ENCODE measurements around the gene COX5B. TPM values are rescaled to one million over a fixed set of nuclear protein-coding genes. Genes with fewer than 3 reads are reported as not detected.
A peak's percentile ranks its signal among the peaks of the same experiment; 100 is the strongest.

Gene COX5B
- total and polyA plus RNA-seq, 9 of the 15 experiments (the other 6 are each of a cell fraction or from before 2014, with no cell fraction given) = 154 to 1,424 (median 487) TPM

DNA sequence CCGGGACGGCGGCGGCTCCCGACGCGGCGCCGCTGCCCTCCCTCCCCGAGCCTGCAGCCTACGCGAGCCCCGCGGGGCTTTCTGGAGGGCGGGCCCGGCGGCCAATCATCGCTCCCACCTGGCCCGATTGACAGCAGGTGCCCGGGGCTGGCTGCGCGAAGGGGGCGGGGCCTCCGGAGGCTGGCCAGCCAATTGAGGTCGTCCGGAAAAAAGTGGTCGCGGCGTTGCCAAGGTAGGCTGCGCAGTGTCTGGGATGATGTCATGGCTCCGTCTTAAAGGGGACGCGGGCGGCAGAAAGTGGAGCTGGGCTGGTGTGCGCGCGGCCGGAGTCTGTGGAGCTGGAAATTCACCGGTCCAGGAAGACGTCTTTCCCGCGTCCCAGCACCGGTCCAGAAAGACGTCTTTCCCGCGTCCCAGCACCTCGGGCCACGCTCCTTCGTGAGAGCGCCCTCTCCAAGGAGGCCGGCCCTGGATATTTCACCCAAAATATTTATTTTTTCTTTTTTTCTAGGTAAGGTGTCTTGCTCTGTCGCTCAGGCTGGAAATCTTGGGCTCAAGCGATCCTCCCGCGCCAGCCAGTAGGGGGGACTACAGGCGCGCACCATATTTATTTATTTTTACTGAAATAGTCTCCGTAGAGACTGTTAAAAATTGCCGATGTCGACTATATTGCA lies 18.2 kb downstream of the COX5B start, which contains the start of gene ACTR1B (continued):
- TF ChIP-seq NFYB (IDR thresholded peaks at IDR 0.05; ENCODE audit: extremely low read depth, insufficient read length) = peak; percentile 70
- 0 out of 2 replicates have a peak, but pooled peaks have one; percentile 13 for TF ChIP-seq ZNF766 (CRISPR knock-in tag; conservative IDR thresholded peaks at IDR 0.05)
- no peak for TF ChIP-seq MTA2 (IDR thresholded peaks at IDR 0.05; ENCODE audit: low read depth)
- peak; percentile 79 for TF ChIP-seq L3MBTL2 (IDR thresholded peaks at IDR 0.05)
- TF ChIP-seq POLR2A (conservative IDR thresholded peaks at IDR 0.05) = peak; percentile 92
- TF ChIP-seq, protein P1, sequence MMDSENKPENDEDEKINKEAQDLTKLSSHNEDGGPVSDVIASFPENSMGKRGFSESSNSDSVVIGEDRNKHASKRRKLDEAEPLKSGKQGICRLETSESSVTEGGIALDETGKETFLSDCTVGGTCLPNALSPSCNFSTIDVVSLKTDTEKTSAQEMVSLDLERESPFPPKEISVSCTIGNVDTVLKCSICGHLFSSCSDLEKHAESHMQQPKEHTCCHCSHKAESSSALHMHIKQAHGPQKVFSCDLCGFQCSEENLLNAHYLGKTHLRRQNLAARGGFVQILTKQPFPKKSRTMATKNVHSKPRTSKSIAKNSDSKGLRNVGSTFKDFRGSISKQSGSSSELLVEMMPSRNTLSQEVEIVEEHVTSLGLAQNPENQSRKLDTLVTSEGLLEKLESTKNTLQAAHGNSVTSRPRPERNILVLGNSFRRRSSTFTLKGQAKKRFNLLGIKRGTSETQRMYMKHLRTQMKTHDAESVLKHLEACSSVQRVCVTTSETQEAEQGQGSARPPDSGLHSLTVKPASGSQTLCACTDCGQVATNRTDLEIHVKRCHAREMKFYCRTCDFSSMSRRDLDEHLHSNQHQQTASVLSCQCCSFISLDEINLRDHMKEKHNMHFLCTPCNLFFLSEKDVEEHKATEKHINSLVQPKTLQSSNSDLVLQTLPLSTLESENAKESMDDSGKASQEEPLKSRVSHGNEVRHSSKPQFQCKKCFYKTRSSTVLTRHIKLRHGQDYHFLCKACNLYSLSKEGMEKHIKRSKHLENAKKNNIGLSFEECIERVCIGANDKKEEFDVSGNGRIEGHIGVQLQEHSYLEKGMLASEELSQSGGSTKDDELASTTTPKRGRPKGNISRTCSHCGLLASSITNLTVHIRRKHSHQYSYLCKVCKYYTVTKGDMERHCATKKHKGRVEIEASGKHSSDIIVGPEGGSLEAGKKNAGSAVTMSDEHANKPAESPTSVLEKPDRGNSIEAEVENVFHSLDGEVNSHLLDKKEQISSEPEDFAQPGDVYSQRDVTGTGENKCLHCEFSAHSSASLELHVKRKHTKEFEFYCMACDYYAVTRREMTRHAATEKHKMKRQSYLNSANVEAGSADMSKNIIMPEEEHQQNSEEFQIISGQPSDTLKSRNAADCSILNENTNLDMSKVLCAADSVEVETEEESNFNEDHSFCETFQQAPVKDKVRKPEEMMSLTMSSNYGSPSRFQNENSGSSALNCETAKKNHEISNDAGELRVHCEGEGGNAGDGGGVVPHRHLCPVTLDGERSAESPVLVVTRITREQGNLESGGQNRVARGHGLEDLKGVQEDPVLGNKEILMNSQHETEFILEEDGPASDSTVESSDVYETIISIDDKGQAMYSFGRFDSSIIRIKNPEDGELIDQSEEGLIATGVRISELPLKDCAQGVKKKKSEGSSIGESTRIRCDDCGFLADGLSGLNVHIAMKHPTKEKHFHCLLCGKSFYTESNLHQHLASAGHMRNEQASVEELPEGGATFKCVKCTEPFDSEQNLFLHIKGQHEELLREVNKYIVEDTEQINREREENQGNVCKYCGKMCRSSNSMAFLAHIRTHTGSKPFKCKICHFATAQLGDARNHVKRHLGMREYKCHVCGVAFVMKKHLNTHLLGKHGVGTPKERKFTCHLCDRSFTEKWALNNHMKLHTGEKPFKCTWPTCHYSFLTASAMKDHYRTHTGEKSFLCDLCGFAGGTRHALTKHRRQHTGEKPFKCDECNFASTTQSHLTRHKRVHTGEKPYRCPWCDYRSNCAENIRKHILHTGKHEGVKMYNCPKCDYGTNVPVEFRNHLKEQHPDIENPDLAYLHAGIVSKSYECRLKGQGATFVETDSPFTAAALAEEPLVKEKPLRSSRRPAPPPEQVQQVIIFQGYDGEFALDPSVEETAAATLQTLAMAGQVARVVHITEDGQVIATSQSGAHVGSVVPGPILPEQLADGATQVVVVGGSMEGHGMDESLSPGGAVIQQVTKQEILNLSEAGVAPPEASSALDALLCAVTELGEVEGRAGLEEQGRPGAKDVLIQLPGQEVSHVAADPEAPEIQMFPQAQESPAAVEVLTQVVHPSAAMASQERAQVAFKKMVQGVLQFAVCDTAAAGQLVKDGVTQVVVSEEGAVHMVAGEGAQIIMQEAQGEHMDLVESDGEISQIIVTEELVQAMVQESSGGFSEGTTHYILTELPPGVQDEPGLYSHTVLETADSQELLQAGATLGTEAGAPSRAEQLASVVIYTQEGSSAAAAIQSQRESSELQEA (IDR thresholded peaks at IDR 0.05; ENCODE audit: low read depth) = peak; percentile 48; the same call in 1 of the 2 replicates
- no peak for TF ChIP-seq ZNF263 (CRISPR knock-in tag; IDR thresholded peaks at IDR 0.05; ENCODE audit: borderline replicate concordance)
- TF ChIP-seq SMAD1 (IDR thresholded peaks at IDR 0.05; ENCODE audit: low read depth, low read length, partially characterized antibody) = no peak
- TF ChIP-seq ARID2 (IDR thresholded peaks at IDR 0.05) = 0 out of 2 replicates have a peak, but pooled peaks have one; percentile 37
- no peak for TF ChIP-seq ELF4 (CRISPR knock-in tag; IDR thresholded peaks at IDR 0.05)
- TF ChIP-seq ZSCAN32 (CRISPR knock-in tag; IDR thresholded peaks at IDR 0.05) = no peak
- TF ChIP-seq ZNF212 (CRISPR knock-in tag; IDR thresholded peaks at IDR 0.05) = no peak
- 0 out of 2 replicates have a peak, but pooled peaks have one; percentile 36 for TF ChIP-seq HDAC2 (IDR thresholded peaks at IDR 0.05)
- no peak for TF ChIP-seq TCF7L2 (IDR thresholded peaks at IDR 0.05; ENCODE audit: low read depth, low read length)
- TF ChIP-seq ZNF408 (CRISPR knock-in tag; IDR thresholded peaks at IDR 0.05; ENCODE audit: low read depth) = no peak
- no peak for TF ChIP-seq LARP7 (IDR thresholded peaks at IDR 0.05)
- no peak for TF ChIP-seq BCLAF1 (IDR thresholded peaks at IDR 0.05; ENCODE audit: borderline replicate concordance in 1 of 2, control insufficient read depth in 1 of 2, low read depth in 2 of 2, low read length in 1 of 2)
- TF ChIP-seq FOSL1 (tag; conservative IDR thresholded peaks at IDR 0.05) = peak; percentile 65; the same call in 1 of the 2 replicates

All from K562 (cell line).